D341Med (cell line): ENCODE results near the gene PRUNE1.

ENCODE experiments used
- DNase-seq: peaks from one replicate; pipeline ENCODE4 v3.0.0; 2012; ENCODE audit warnings: low spot score

PRUNE1 gene

GRCh38 chr1:151050051-151050688, 41.9 kb downstream of the PRUNE1 start:
- no peak for DNase-seq

- no peak for DNase-seq
Observed at GRCh38 chr1:151051356-151052009, 43.2 kb downstream of the PRUNE1 start.

GRCh38 chr1:151054971-151055547, 46.8 kb downstream of the PRUNE1 start:
- no peak for DNase-seq

- no peak for DNase-seq
Observed at GRCh38 chr1:151055581-151055980, 47.3 kb downstream of the PRUNE1 start.

GRCh38 chr1:151056149-151056548, 47.9 kb downstream of the PRUNE1 start:
- DNase-seq = no peak

- DNase-seq = peak; percentile 59
Observed at GRCh38 chr1:151058692-151059091, 50.4 kb downstream of the PRUNE1 start.

- DNase-seq = peak; percentile 96
Observed at GRCh38 chr1:151059109-151060006, 51.1 kb downstream of the PRUNE1 start, which contains the start of gene CDC42SE1. TSS of gene CDC42SE1 (minus strand) at chr1:151059622. CDS start at chr1:151055730, 3,892 bp downstream.

GRCh38 chr1:151060007-151060656, 51.9 kb downstream of the PRUNE1 start, which contains the start of gene MLLT11:
TSS of gene MLLT11 (plus strand) at chr1:151060397. CDS start at chr1:151067225, 6,828 bp downstream.
- DNase-seq = peak; percentile 84

GRCh38 chr1:151060657-151061421, 52.6 kb downstream of the PRUNE1 start:
- DNase-seq = no peak

- DNase-seq = no peak
Observed at GRCh38 chr1:151061704-151062103, 53.5 kb downstream of the PRUNE1 start.

- DNase-seq = peak; percentile 42
Observed at GRCh38 chr1:151062741-151063371, 54.6 kb downstream of the PRUNE1 start.

- no peak for DNase-seq
Observed at GRCh38 chr1:151065089-151065645, 56.9 kb downstream of the PRUNE1 start.

GRCh38 chr1:151067185-151067584, 58.9 kb downstream of the PRUNE1 start:
- no peak for DNase-seq

- no peak for DNase-seq
Observed at GRCh38 chr1:151069103-151069486, 60.8 kb downstream of the PRUNE1 start.

GRCh38 chr1:151070474-151071276, 62.4 kb downstream of the PRUNE1 start, which contains the start of gene GABPB2:
TSS of gene GABPB2 (plus strand) at chr1:151070761. CDS start at chr1:151088190, 17,429 bp downstream.
- DNase-seq = peak; percentile 94

- no peak for DNase-seq
Observed at GRCh38 chr1:151072224-151072623, 64.0 kb downstream of the PRUNE1 start.
